ENCODE measurements around the gene MPG. TPM values are rescaled to one million over a fixed set of nuclear protein-coding genes. Genes with fewer than 3 reads are reported as not detected.

MPG gene
- total and polyA plus RNA-seq, 10 of the 15 experiments (the other 5 are each of a cell fraction or from before 2014, with no cell fraction given): 0.32 to 193 (median 55.7) TPM

DNA sequence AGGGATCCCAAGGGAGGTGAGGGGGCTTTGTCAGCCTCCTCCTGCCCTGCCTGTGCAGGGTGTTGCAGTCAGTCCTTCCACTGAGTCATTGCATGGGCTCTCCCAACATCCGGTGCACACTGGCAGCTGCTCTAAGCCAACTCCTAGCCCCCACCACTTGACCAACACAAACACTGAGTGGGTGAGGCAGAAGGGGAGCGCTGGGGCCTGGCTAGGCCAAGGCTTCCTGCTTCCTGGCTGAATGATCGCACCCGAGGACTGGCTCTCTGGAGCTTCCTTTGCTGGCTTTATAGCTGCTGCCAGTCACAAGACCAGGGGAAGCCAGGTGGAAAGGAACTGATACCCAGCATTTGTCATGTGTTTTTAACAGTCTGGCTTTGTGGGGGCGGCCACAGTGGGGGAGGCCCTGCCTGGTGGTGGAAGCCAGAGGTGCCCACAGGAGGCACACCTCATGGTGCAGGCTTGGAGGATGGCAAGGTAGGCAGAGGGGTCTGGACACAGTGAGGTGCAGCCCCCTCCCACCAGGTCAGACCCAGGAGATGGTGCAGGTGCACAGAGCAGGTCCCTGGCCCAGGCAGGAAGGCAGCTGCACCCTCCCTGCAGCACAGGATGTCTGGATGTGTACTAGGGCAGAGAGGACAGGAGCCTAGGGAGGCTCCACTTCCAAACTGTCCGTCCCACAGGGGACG is 6.8 kb downstream of the MPG start:
- 25% methylated on average over 7 of the region's 7 CpGs for WGBS (ENCODE audit: insufficient coverage, insufficient replicate concordance, low lambda C conversion rate, missing lambda C conversion rate)
- POLR2A ChIA-PET: interaction anchor here (0.9 to 1.0 kb wide), 2 partner anchors 31 to 46 kb away, joined by 4 read pairs; partner anchors contain the start of genes POLR3K and SNRNP25
- H3K27me3 ChIP-seq (replicated peaks in 1 of 2; ENCODE audit: control insufficient read depth in 2 of 2, insufficient read depth in 2 of 2, low read length in 1 of 2): no peaks in the 10 kb centered on the region
- CTCF ChIA-PET: interaction anchor here (1.2 to 3.5 kb wide), 6 partner anchors 11 to 33 kb away, joined by 3 to 27 read pairs (median 8); no protein-coding TSS in a partner anchor
- H3K4me1 ChIP-seq (ENCODE audit: control insufficient read depth, insufficient read depth, low read length): peaks cover 17% of the 10 kb centered on the region
- no peak overlapping the region for H3K4me3 ChIP-seq
- BruUV-seq (replicated peaks): no TSS peak
- H3K4me2 ChIP-seq (ENCODE audit: control insufficient read depth, insufficient read depth): peak overlapping the region; percentile 34
- SMC1A ChIA-PET (ENCODE audit: uncharacterized antibody, unreplicated experiment): interaction anchor here (1.8 to 2.4 kb wide), 2 partner anchors 11 to 19 kb away, joined by 7 to 9 read pairs; no protein-coding TSS in a partner anchor
- intact Hi-C loops (cut with micrococcal nuclease; ENCODE audit: unreplicated experiment) (no loop called here), in situ Hi-C loops (cut with MboI) (no loop called here)
- no peak overlapping the region for H3K9ac ChIP-seq (ENCODE audit: control insufficient read depth, insufficient read depth, low read length)
- H2AFZ ChIP-seq (ENCODE audit: control insufficient read depth, low read depth, low read length): no peak overlapping the region
- RAD21 ChIA-PET (ENCODE audit: unreplicated experiment): interaction anchor here (1.0 to 2.2 kb wide), 5 partner anchors 12 to 45 kb away, joined by 3 to 12 read pairs (median 6); partner anchors contain the start of genes POLR3K and SNRNP25
- H3K79me2 ChIP-seq (ENCODE audit: control insufficient read depth, insufficient read depth, low read length): no peaks in the 10 kb centered on the region
- FAIRE-seq: peak; percentile 84
- H3K27ac ChIP-seq (ENCODE audit: control insufficient read depth, insufficient read depth): peak overlapping the region; percentile 54
- ATAC-seq: peak; percentile 90
- peak; percentile 65 for DNase-seq (ENCODE audit: low read depth, low spot score)
- no peaks in the 10 kb centered on the region for H3K9me3 ChIP-seq (replicated peaks; ENCODE audit: control insufficient read depth, insufficient read depth, low read length)
- no peaks in the 10 kb centered on the region for H4K20me1 ChIP-seq (ENCODE audit: control insufficient read depth, insufficient read depth)
- peaks cover 6 to 21% of the 10 kb centered on the region in 2 experiments; a peak in 3 of 4 replicates for H3K36me3 ChIP-seq (ENCODE audit: control insufficient read depth in 2 of 2, insufficient read depth in 2 of 2, low read length in 1 of 2)
- TF ChIP-seq IKZF2 (IDR thresholded peaks at IDR 0.05): peak; percentile 76 to 85; a peak in 3 of 4 replicates
- TF ChIP-seq PML (IDR thresholded peaks at IDR 0.05; ENCODE audit: low read length): no peak
- 0 out of 2 replicates have a peak, but pooled peaks have one; percentile 53 for TF ChIP-seq GATAD2B (conservative IDR thresholded peaks at IDR 0.05; ENCODE audit: low read depth)
- TF ChIP-seq BMI1 (IDR thresholded peaks at IDR 0.05; ENCODE audit: borderline replicate concordance): peak; percentile 26; the same call in 1 of the 2 replicates
- TF ChIP-seq POU2F2 (IDR thresholded peaks at IDR 0.05; ENCODE audit: borderline replicate concordance, low read depth, low read length): 0 out of 3 replicates have a peak, but pooled peaks have one; percentile 12
- TF ChIP-seq, protein P1, sequence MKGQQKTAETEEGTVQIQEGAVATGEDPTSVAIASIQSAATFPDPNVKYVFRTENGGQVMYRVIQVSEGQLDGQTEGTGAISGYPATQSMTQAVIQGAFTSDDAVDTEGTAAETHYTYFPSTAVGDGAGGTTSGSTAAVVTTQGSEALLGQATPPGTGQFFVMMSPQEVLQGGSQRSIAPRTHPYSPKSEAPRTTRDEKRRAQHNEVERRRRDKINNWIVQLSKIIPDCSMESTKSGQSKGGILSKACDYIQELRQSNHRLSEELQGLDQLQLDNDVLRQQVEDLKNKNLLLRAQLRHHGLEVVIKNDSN (IDR thresholded peaks at IDR 0.05; ENCODE audit: borderline replicate concordance, extremely low read length, insufficient read depth, low read depth, low read length): no peak
- TF ChIP-seq POLR2A (IDR thresholded peaks at IDR 0.05; ENCODE audit: low read depth, low read length): peak; percentile 65
- TF ChIP-seq NBN (IDR thresholded peaks at IDR 0.05): peak; percentile 84; the same call in 1 of the 2 replicates
- peak; percentile 73; the same call in 1 of the 2 replicates for TF ChIP-seq DPF2 (IDR thresholded peaks at IDR 0.05)
- peak; percentile 48; the same call in 1 of the 2 replicates for TF ChIP-seq PAX5 (IDR thresholded peaks at IDR 0.05; ENCODE audit: borderline replicate concordance, low read depth, low read length)
- peak; percentile 91 for TF ChIP-seq IKZF1 (conservative IDR thresholded peaks at IDR 0.05)
- TF ChIP-seq KAT2A (conservative IDR thresholded peaks at IDR 0.05; ENCODE audit: control insufficient read depth, low read depth, low read length): no peak
- no peak; a peak in 1 of 4 replicates for TF ChIP-seq ETV6 (conservative IDR thresholded peaks at IDR 0.05 in 1 of 2, IDR thresholded peaks at IDR 0.05 in 1 of 2; ENCODE audit: borderline replicate concordance in 1 of 2, low read depth in 1 of 2)
- TF ChIP-seq EP300 (IDR thresholded peaks at IDR 0.05; ENCODE audit: borderline replicate concordance in 1 of 2, control insufficient read depth in 1 of 2, low read depth in 2 of 2, low read length in 2 of 2): peak in 1 of 2 experiments; percentile 48; a peak in 1 of 4 replicates
- TF ChIP-seq BHLHE40 (IDR thresholded peaks at IDR 0.05; ENCODE audit: borderline replicate concordance in 1 of 2, low read depth in 2 of 2, low read length in 1 of 2): peak; percentile 65 to 85; a peak in 3 of 4 replicates
- no peak for TF ChIP-seq CEBPZ (IDR thresholded peaks at IDR 0.05; ENCODE audit: low read depth, low read length)
- peak; percentile 71 for TF ChIP-seq RAD51 (IDR thresholded peaks at IDR 0.05)
- peak; percentile 21; the same call in 1 of the 2 replicates for TF ChIP-seq BCL11A (IDR thresholded peaks at IDR 0.05; ENCODE audit: low read depth, low read length)
- TF ChIP-seq ZNF217 (IDR thresholded peaks at IDR 0.05): no peak
- TF ChIP-seq MEF2B (IDR thresholded peaks at IDR 0.05; ENCODE audit: partially characterized antibody, poor library complexity, severe bottlenecking): peak; percentile 68

Measured in GM12878 (cell line).